DMS 273 treated with DMSO at 0.1 percent for 48 hours (cell line): Measurements from ENCODE around the gene FMNL2.
"Not testable (repeated sequence)": the region's sequence is repeated elsewhere in the genome, so short reads cannot be mapped to it uniquely, and the experiment has no call there.

ENCODE experiments used
- DNase-seq: peaks from one replicate; lab custom pipeline; 2025; lab: John Stamatoyannopoulos, UW

Gene FMNL2

DNA sequence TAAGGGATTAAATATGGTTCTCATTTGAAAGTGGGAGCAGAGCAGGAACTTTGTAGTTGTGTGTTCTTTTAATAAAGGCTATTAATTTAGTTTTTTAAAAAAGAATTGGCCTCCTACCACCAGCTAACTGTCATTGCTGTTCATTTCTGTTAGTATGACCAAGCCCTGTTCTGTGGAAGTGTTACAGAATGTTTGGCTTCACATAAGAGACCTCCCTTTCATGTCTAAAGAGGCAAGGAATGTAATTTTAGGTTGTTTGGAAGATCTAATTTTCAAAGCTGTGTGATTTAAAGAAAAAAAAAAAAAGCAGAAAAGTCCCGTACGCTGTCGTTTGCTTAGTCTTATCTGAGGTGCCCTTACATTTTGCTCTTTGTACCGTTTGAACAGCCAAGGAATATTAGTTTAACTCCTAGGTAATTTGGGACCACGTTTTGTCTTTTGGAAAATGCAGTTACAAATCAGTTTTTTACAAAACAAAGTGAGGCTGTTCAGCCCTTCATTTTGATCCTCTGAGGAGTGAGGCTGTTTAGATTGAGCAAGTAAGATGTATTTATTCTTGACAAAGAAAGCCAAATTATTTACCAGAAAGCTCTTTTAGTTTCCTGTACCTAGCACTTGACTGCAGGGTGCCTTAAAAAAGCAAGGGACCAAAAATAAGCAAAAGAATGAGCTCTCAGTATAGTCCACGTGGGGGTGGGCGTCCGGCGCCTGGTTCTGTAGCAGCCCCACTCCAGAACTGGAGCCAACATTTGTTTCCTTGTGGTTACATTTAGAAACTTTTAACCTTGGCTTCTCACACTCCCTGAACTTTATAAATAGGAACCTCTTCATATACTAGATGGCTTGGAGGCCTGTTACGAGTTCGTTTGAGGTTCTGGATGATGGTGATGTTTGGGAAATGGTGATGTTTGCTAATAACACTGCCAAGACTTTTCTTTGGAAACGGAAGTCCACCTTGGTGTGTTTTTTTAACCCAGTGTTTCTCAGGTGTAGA lies 136.2 kb downstream of the FMNL2 start:
- no peak for DNase-seq

DNA sequence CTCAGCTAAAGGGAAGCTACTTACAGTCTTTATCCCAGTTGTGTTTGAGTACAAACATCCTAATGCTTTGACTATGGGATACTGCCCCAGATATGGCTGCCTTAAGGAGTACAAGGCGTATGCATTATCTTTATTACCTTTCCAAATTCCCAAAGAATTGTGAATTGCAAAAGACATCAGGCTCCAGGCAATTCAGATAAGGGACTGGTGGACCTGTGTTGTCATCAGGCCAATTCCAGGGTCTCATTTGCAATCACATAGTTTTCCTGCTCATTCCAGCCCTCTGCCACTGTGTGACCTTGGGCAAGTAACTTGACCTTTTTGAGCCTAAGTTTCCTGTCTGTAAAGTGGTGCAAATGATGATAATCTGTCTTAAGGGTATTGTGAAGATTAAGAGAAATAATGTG lies 137.5 kb downstream of the FMNL2 start:
- no peak for DNase-seq

DNA sequence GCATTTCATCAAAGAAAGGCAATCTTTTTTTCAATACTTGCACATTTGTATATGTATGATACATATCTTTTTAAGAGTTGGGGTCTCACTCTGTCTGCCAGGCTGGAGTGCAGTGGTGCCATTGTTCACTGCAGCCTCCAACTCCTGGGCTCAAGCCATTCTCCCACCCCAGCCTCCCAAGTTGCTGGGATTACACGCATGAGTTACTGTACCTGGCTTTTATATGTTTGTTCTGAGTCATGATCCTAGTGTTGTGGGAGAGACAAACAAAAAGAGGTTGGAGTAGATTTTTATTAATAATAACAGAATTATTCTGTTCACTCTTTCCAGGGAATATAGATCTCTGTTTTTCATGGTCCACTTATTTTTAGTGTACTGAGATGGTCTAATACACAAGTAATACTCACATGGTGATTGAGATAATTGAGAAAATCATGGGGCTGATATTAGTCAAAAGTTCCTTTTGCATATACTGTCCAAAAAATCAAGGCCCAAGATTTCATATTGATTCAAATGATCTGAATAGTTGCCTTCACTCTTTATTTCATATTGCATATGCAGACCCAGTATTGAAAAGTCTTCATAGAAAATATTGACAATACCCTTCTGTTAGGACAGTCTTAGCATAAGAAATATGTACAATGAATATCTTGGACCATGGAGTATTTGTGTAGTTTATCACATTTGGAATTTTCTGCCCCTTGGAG lies 138.3 kb downstream of the FMNL2 start:
- no peak for DNase-seq

DNA sequence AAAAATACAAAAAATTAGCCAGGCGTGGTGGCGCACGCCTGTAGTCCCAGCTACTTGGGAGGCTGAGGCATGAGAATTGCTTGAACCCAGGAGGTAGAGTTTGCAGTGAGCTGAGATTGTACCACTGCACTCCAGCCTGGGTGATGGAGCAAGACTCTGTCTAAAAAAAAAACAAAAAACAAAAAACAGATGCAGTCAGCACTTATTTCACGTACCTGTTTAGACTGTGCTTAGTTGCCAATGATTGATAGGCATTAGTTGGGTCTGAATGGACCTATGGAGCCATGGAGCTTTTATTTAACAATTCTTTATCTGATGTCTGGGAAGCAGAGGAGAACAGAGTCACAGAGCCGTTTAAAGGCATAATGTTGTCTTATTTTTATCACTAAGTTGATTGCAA lies 139.5 kb downstream of the FMNL2 start:
- DNase-seq = not testable (repeated sequence)

DNA sequence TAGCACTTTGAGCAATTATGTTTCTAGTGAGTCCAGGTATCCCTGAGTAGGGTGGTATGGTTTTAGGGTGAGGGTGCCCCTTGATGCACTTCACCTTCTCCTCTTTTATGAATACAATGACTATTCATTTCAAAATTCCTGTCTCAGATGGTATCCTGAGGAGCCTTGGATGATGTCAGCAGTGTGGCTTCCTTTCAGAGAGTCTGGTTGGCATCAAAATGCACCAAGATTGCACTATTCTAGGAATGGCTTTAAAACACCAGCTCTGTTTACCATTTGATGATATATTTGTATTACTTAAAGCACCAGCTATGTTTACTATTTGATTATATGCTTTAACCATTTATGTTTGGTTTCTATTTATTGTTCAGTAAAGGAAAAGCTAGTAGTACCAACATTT lies 141.0 kb downstream of the FMNL2 start:
- no peak for DNase-seq

DNA sequence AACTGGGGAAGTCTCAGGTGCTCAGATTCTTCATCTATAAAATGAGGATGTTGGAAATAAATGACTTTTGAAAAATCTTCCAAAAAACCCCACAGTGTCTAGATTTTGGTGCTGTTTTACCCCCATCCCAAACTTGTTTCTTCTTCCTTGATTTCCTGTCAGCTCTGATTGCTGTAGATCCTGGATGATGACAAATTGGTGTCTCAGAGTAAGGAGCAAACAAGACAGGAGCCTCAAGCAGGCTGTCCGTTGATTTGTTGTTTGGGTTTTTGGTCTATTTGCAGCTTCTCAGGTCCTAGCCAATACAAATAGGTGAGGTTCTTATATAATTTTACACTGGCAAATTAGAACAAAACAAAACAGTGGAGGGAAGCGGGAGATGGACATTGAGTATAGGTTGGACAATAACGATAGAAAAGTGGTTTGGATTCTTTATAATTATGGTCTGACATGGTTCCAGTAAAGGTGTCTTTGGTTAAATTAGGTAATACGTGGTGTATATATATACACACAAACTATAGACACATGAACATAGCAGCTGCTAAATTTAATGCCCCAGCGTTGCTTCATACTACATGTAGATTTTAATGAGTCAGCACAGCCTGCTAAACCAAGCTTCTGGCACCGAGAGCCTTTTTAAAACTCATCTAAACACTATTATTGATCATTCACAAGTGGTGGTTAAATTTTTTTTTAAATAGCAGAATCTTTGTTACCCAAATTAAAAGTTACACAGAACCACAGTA lies 142.5 kb downstream of the FMNL2 start:
- DNase-seq = no peak

DNA sequence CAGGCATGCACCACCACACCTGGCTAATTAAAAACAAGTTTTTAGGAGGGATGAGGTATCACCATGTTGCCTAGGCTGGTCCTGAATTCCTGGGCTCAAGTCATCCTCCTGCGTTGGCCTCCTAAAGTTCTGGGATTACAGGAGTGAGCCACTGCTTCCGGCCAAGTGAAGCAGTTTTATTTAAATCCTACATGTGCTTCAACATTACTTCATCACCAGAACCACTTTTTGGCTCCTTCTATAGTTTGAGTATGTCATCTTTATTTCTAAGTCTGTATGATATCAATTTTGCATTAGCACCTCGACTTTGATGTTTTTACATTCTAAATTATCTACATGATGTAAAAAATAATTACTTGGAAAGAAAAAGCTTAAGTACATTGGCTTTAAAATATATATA lies 144.3 kb downstream of the FMNL2 start:
- DNase-seq = no peak

DNA sequence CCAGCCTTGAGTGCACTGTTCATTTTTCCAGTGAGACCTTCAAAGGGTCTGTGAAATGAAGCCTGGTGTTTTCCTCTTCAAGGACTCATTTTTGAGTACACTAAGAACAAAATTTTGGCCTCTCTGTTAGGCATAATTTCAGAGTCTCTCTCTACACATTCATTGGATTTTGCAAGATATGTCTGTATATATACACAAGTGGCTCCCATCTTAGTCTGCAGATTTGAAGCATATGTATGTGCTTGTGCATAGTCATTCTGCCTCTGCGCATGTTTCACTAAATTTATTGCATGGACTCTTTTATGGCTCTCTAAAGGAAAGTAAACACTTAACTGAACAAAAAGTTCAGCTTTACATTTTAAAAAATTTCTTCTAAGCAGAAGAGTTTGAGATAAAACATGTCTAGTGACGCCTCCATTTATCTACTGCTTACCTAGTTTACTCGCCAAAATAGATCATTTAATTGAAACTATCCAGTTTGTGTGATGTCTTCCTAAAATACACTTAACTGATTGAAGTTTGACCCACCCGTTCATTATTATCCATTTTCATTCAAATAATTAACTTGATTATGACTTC lies 145.9 kb downstream of the FMNL2 start:
- no peak for DNase-seq

DNA sequence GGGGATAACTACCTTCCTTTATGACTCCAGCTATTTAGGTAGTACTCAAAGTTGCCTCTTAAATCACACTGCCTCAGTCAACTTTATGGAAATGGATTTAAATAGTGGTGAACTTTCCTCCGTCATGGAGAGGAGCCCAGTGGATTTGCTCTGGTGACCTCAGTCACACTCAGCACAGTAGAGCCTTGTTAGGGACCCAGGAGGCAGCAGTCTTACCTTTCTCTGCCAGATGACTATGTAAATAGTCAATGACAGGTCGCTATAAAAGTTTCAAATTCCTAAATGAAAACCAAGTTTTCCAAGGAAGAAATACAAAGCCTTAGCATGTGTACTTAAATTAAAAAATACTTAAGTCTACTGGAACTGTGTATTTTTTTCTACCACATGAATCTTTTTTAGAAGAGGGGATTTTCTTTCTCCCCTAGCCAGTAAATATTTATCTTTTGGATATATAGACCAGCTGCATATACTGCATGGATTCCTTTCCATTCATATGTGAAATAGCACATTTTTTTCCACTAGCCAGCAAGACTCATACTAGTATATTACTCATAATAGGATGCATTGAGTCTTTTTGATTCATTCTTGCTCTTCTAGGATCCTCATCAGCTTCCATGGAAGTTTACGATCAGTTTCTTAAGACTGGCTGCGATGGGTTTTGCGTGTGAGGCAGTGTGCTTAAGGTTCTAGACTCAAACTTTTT lies 147.1 kb downstream of the FMNL2 start:
- no peak for DNase-seq

DNA sequence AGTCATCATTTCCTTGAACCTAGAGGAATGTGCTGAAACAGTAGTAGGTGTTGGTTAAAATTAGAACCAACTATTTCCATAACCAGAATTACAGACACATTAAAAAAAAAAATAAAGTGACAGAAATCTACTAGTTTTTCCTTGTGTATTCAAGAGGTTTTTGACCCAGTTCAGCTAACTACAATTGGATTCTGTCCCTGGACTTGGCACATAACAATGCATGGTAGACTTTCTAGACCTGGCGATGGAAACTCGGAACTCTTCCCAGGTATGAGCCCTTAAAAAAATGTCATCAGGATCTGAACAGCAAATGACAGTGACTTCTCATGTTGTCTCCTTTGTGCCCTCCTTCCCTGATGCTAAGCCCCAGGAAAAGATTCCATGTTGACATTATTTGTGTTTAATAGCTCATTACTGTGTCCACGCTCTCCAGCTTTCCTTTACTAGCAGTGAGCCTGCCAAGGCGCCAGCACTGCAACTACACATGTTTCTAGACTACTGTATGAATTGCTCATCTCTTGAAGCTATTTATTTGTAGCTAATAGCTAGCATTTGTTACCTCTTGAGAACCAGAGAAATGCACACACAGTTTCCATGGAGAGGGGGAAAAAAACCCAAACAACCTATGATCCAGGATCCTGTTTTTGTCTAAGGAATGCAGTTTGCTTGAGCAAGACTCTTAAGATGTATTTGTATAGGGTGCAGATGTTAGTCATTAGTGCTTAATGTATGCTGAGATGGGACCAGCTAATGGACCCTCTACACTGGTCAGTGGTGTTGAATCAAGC lies 148.5 kb downstream of the FMNL2 start:
- no peak for DNase-seq

DNA sequence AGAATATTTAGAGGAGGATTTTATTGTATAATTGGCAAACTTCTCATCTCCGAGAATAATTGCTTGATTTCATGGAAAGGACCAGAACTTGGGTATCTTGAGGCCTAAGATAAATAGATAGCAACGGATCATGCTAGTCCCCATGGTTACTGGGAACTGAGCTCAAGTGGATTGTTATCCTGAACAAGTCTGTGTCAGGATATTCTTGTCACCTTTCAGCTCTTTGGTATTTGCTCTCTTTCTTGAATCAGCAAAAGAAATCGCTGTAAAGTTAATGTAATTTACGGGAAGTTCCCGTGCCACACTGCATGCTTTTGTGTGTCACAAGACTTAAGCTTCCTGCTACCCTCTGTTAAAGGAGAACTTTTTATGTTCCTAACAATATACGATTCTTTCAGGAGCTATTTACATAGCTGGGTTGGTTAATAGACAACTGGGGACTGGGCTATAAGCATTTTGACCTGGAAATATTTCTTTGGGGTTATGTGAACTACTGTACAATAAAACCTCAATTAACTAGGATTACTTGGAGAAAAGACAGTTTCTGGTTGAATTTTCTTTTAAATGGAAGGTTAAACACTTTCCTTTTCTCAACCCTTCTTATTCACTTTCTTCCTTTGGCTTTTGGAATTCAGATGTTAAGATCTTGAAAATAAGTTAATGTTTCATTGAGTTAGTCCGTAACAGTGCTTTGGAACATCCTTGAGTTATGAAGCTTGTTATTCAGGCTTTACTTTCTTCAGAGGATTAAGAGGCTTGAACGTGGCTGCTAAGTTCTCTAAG lies 151.2 kb downstream of the FMNL2 start:
- DNase-seq = no peak

DNA sequence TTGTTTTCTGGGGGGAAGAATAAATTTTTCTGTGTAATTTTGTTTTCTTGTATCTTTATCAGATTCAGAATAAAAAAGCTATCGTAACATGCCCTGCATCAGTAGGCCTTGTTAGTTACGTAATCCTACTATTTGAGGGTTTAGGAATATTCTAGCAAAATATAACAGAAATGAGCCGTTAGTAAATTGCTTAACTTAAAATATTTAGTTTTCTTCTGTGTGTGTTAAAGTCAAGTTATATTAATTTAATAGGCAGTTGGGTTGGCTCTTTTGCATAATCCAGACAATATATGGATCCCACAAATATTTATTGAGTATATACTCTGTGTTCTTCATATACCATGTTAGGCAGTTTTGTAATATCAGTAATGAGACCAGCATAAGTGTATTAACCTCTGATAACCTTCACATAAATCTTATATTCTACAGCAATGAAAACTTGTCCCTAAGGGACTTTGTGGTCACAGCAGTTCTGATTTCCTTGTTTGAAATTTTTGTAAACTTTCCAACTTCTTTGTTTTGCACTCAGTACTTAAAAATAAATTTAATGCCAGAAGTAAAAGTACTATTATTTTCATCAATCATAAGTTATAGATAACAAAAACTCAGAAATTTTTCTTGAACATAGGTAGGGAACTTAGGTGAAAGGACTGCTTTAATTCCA lies 151.9 kb downstream of the FMNL2 start:
- DNase-seq = no peak

DNA sequence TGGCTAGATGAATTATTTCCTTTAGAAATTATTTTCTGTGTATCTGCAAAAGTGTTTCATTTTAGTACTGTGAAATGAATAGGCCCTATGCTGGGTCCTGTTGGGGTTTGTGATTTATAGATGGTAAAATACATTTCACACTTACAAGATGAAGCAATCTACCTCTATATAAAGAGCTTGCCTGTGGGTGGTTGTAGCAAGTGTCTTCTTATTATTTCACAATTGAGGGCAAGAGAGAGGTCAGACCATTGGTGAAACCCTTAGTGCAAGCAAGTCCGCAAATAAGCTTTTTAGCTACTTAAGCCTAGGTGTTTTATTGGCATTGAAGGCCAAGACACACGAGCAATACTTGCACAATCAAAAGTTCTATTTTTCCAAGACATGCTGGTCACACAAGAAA lies 153.1 kb downstream of the FMNL2 start:
- DNase-seq = no peak

DNA sequence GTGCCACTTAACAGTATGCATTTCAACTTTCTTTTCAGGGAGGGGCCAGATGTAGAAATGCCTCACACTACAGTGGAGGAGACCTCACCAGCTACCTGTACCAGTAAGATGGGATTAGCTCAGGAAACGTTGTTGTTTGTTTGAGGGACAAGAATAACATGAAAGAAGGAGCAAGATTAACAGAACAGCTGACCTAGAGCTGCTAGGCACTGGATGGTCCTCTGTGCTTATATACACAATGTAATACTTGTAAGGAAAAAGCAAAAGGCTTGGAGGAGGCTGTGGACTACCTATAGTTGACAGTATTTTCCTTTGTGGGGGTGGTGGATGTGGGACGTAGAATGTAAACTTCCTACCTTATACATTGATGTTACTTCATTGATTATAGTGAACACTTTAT lies 154.4 kb downstream of the FMNL2 start:
- DNase-seq = no peak

DNA sequence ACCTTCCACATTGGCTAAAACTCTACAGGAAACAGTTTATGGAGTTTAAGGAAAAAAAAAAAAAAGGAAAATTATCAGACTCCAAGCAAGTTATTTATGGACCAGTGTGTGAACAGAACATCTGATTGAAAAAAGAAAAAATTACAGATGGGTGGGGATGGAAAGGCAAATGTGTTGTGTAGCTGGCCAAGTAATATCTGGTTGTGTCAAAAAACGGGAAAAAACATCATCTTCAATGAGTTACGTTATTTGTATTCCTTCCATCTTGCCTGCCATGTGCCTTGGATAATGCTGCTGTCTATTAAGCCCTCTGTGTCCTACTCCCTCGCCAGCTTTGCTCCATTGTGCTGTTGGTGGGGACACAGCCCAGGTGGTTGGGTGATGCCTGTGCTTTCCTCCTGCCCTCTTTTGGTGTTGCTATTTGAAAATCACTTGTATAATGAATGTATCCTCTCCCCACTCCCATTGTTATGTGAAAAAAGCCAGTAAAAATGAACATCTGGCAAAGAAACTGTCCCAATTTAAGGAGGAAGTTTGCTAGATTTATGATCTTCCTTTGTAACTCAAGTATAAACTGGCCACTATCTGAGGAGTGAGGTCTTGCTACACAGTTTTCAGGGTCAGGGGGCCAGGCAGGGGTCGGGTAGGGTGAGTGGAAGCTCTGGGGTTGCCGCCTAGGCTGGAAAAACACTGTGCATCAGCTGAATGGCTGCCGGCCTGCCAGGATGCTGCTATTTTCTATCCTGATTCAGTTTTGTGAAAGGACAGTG lies 155.9 kb downstream of the FMNL2 start:
- DNase-seq = no peak

DNA sequence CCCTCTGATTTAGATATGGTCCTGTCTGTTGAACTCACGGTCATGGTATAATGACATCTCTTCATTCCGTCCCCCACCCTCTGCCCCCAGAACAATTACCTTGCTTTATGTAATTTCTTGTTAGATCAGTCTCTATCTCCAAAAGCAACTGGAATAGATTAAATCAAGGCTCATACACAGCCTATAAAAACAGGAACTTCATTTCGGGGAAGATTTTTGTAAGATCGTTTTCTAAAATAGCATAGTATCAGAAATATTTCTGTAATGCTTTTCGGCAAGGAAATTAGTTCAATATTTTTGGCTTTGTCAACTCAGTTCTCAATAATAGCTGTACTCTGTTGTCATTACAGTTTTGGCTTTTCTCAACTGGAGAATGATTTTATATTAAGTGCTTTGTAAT lies 157.2 kb downstream of the FMNL2 start:
- DNase-seq = no peak

DNA sequence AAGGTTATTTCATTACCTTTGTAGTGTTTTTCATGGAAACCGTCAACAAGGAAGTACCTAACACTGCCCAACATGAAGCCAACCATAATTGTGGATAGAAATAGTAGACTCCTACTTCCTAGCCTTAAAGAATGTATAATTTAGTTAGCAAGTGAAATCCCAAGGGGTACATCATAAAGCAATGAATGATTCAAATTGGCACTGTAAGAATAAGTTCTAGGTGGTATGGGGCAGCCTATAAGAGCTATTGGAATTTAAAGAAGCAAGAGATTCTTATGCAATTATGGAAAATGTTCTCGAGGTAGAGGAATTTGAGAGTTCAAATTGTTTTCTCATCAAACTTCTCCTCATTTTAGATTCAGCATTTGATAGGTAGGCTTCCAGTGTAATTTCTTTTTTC lies 157.9 kb downstream of the FMNL2 start:
- no peak for DNase-seq

DNA sequence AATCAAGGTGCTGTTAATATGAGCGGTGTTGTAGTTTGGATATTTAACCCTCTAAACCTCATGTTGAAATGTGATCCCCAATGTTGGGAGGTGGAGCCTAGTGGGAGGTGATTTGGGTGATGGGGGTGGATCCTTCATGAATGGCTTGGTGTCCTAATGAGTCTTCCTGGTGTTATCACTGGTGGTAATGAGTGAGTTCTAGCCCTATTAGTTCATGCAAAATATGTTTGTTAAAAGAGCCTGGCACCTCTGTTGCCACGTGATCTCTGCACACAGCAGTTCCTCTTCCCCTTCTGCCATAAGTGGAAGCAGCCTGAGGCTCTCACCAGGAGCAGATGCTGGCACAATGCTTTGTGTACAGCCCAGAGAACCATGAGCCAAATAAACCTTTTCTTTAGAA lies 158.4 kb downstream of the FMNL2 start:
- no peak for DNase-seq
